ENCODE measurements around the gene DNAJC18.

The DNAJC18 gene

GRCh38 chr5:139402561-139403158 lies 36.7 kb downstream of the DNAJC18 start:
- no peak overlapping the region for H3K27ac ChIP-seq (ENCODE audit: extremely low read depth, low read depth, low read length)
- no peak overlapping the region for H3K4me3 ChIP-seq (ENCODE audit: low read depth, low read length)
- ChIA-PET CTCF (interaction anchor here (0.5 to 2.8 kb wide), 21 partner anchors 9 to 1102 kb away, joined by 3 to 18 read pairs (median 3); no protein-coding TSS in a partner anchor), POLR2A (interaction anchor here (1.4 to 2.3 kb wide), 2 partner anchors 36 to 109 kb away, joined by 3 to 8 read pairs; partner anchors contain the start of genes DNAJC18 and MATR3)
- H3K4me1 ChIP-seq (ENCODE audit: control insufficient read depth, insufficient read depth, low read length) = peaks cover 5% of the 10 kb centered on the region; the same call in 1 of the 2 replicates
- no peaks in the 10 kb centered on the region for H3K9me3 ChIP-seq (ENCODE audit: control insufficient read depth, insufficient read depth, low read depth, low read length)
- 0 out of 2 replicates have a peak, but pooled peaks have one; percentile 17 for TF ChIP-seq TRIM28 (IDR thresholded peaks at IDR 0.05; ENCODE audit: borderline replicate concordance, low read length)
- TF ChIP-seq ZNF341 (tag by site-specific recombination; IDR thresholded peaks at IDR 0.05; ENCODE audit: low read depth) = no peak
- peak; percentile 5 for TF ChIP-seq ZBTB26 (tag by site-specific recombination; optimal IDR thresholded peaks at IDR 0.05)
- no peak for TF ChIP-seq ZEB2 (tag by site-specific recombination; IDR thresholded peaks at IDR 0.05)
- no peak for TF ChIP-seq ZSCAN23 (tag by site-specific recombination; IDR thresholded peaks at IDR 0.05)
- no peak for TF ChIP-seq ZSCAN4 (tag by site-specific recombination; IDR thresholded peaks at IDR 0.05)
- no peak for TF ChIP-seq ZNF473 (tag by site-specific recombination; IDR thresholded peaks at IDR 0.05)
- TF ChIP-seq ZNF280D (tag by site-specific recombination; IDR thresholded peaks at IDR 0.05) = no peak
- peak; percentile 62 for TF ChIP-seq ZBTB17 (tag by site-specific recombination; IDR thresholded peaks at IDR 0.05)
- 0 out of 2 replicates have a peak, but pooled peaks have one; percentile 15 for TF ChIP-seq SP7 (tag by site-specific recombination; IDR thresholded peaks at IDR 0.05)
- TF ChIP-seq ZNF426 (tag by site-specific recombination; IDR thresholded peaks at IDR 0.05) = no peak
- peak; percentile 37 for TF ChIP-seq ZNF654 (tag by site-specific recombination; IDR thresholded peaks at IDR 0.05; ENCODE audit: low read depth)
- peak; percentile 66 for TF ChIP-seq CTCF (tag by site-specific recombination; IDR thresholded peaks at IDR 0.05)
- TF ChIP-seq ZNF132 (tag by site-specific recombination; IDR thresholded peaks at IDR 0.05; ENCODE audit: borderline replicate concordance) = no peak
- TF ChIP-seq ZNF544 (tag by site-specific recombination; IDR thresholded peaks at IDR 0.05) = no peak
- TF ChIP-seq ZNF449 (tag by site-specific recombination; IDR thresholded peaks at IDR 0.05) = no peak
- no peak for TF ChIP-seq ZNF76 (tag by site-specific recombination; IDR thresholded peaks at IDR 0.05; ENCODE audit: borderline replicate concordance, low read depth)
- 0 out of 2 replicates have a peak, but pooled peaks have one; percentile 8 for TF ChIP-seq IKZF3 (tag by site-specific recombination; IDR thresholded peaks at IDR 0.05)
- peaks cover 0 to 12% of the 10 kb centered on the region in 2 experiments; a peak in 2 of 3 replicates for H3K36me3 ChIP-seq (ENCODE audit: control insufficient read depth in 2 of 2, insufficient read depth in 1 of 2, low read length in 2 of 2)

All from HEK293 (cell line).